ENCODE data around the gene SMPD4. TPM values are rescaled to one million over a fixed set of nuclear protein-coding genes. Genes with fewer than 3 reads are reported as not detected.
"Not testable (repeated sequence)": the region's sequence is repeated elsewhere in the genome, so short reads cannot be mapped to it uniquely, and the experiment has no call there.

The SMPD4 gene
- total RNA-seq, 4 donors from 2014 or later: 34.1 to 74.6 (median 59.0) TPM

DNA sequence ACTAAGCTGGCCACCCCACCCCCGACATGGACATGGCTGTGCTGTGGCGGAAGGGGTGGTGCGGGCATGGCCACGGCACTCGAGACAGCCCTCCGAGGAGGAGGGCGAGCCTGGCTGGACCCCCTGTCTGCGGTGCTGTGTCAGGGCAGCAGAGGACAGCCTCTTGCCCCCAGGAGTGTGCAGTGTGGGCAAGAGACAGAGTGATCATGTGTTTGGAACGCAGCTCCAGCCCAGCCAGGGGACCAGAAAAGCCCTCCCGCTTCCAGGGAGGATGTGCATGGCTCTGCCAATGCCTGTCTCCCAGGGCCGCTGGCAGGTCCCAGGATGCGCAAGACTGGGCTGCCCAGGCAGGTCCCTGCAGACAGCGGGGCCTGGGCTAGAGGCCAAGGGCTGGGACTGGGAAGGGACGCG lies 42.6 kb downstream of the SMPD4 start:
- 88% methylated on average over 13 of the region's 15 CpGs; no CpG with 5 or more reads in 1 of the 2 donors for WGBS, 2 donors
- H3K4me3 ChIP-seq (replicated peaks in 1 of 3); intact Hi-C loops (cut with DNase I); H3K36me3 ChIP-seq; H3K4me1 ChIP-seq; H3K27me3 ChIP-seq; H3K27ac ChIP-seq; H3K9me3 ChIP-seq; DNase-seq: not testable (repeated sequence)

DNA sequence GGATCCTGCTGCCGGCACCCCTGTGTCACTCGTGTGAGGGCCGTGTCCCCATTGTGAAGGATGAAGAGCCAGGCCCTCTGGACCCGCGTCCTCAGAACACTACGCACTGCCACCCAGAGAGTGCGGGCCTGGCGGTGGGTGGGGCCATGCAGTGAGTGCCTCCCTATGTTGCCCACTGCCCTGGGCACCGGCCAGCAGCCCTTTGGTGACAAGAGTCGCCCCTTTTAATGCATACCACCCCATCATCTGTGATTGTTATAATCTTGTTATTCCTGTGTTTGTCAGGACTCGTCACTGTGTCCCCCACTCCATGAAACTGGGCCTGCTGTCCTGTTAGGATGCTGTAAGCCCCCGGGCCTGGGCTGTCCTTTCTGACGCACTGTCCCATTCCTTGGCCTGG lies 43.1 kb downstream of the SMPD4 start:
- H3K4me1 ChIP-seq; DNase-seq; H3K36me3 ChIP-seq; intact Hi-C loops (cut with DNase I); H3K4me3 ChIP-seq (replicated peaks in 1 of 3); H3K27me3 ChIP-seq; H3K9me3 ChIP-seq; H3K27ac ChIP-seq: not testable (repeated sequence)
- WGBS, 2 donors: 73 to 100% methylated on average over 2 to 4 of the region's 13 CpGs

DNA sequence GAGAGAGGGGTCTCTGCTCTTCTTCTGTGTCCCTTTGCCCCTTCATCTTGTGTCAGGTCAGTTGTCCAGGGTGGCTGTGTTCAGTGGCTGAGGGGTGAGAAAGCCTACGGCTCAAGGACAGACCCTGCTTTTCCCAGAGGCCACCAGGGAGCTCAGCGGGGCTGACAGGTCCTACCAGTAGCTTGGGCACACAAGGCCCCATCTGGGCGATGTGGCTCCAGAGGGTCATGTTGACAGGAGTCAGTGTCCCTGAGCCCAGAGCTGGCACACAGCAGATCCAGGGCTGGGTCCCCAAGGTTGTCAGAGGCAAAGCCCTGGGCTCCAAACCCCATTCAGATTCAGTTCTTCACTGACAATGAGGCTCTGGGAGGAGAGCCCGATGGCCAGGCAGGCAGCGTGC lies 44.3 kb downstream of the SMPD4 start:
- H3K4me3 ChIP-seq (replicated peaks in 1 of 3); DNase-seq; H3K27ac ChIP-seq; H3K9me3 ChIP-seq; H3K27me3 ChIP-seq; H3K4me1 ChIP-seq; intact Hi-C loops (cut with DNase I); H3K36me3 ChIP-seq: not testable (repeated sequence)
- 50 to 94% methylated on average over 1 to 2 of the region's 5 CpGs for WGBS, 2 donors

DNA sequence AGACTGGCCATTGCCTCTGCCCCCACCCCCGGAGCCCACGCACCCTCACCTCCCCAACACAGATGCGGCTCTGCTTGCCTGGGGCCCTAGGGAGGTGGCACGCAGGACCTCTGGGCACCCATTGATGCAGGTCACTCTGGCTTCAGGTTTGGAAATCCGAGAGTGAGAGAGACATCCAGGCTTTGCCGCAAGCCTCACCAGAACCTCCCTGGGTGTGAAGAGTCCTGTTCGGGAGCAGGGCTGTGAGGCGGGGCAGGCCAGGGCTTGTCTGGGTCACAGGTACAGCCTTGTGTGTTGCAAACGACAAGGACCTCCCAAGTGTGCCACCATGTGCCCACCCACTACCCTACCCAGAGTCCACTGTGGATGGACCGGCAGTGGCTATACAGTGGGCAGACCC lies 44.9 kb downstream of the SMPD4 start:
- H3K27me3 ChIP-seq; intact Hi-C loops (cut with DNase I); H3K9me3 ChIP-seq; DNase-seq; H3K36me3 ChIP-seq; H3K27ac ChIP-seq; H3K4me1 ChIP-seq; H3K4me3 ChIP-seq (replicated peaks in 1 of 3): not testable (repeated sequence)
- WGBS, 2 donors: 83% methylated on average over 2 of the region's 10 CpGs; no CpG with 5 or more reads in 1 of the 2 donors

DNA sequence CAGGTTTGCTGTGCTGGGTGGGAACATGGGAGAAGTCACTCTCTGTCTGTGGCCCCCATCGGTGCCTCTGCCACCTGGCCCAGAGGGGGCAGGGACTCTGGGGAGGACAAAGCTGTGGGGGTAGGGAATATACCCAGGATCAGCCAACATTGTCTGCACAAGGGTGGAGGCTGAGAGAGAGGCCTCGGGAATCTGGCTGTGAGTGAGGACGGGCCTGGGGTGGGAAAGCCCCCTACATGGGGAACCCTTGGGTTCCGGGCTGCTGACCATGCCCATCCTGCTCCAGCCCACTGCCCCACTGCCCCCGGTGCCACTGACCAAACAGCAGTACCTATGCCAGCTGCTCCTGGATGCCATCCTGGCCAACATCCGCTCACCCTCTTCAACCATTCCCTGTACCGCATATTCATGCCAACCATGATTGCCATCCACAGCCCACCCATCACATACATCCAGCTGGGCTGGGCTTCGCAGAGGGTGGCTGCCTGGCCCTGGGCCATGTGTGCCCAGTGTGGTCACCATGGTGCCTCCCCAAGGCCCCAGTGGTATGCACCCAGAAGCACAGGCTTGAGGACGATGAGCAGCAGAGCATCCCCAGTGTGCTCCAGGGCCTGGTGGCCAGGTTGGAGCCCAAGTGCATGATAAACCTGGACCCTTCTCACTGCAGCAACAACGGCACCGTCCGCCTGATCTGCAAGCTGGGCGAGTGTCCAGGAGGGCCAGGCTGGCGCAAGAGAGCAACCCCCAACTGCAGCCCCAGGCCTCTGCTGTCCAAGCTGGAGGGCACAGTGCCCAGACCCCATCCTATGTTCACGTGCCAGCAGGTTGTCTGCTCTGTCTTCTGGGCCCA lies 45.5 kb downstream of the SMPD4 start:
- Histone ChIP-seq H3K27ac (no peak overlapping the region), H3K27me3 (no peaks in the 10 kb centered on the region), H3K9me3 (no peaks in the 10 kb centered on the region), H3K36me3 (no peaks in the 10 kb centered on the region), H3K4me1 (no peaks in the 10 kb centered on the region), H3K4me3 (replicated peaks in 1 of 3) (no peak overlapping the region)
- DNase-seq: no peak
- intact Hi-C loops (cut with DNase I): no loop called here
- WGBS, 2 donors: 83 to 85% methylated on average over 5 to 15 of the region's 15 CpGs
- no peak for TF ChIP-seq POLR2A (IDR thresholded peaks at IDR 0.05)
- TF ChIP-seq, protein P1, sequence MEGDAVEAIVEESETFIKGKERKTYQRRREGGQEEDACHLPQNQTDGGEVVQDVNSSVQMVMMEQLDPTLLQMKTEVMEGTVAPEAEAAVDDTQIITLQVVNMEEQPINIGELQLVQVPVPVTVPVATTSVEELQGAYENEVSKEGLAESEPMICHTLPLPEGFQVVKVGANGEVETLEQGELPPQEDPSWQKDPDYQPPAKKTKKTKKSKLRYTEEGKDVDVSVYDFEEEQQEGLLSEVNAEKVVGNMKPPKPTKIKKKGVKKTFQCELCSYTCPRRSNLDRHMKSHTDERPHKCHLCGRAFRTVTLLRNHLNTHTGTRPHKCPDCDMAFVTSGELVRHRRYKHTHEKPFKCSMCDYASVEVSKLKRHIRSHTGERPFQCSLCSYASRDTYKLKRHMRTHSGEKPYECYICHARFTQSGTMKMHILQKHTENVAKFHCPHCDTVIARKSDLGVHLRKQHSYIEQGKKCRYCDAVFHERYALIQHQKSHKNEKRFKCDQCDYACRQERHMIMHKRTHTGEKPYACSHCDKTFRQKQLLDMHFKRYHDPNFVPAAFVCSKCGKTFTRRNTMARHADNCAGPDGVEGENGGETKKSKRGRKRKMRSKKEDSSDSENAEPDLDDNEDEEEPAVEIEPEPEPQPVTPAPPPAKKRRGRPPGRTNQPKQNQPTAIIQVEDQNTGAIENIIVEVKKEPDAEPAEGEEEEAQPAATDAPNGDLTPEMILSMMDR (IDR thresholded peaks at IDR 0.05): no peak

DNA sequence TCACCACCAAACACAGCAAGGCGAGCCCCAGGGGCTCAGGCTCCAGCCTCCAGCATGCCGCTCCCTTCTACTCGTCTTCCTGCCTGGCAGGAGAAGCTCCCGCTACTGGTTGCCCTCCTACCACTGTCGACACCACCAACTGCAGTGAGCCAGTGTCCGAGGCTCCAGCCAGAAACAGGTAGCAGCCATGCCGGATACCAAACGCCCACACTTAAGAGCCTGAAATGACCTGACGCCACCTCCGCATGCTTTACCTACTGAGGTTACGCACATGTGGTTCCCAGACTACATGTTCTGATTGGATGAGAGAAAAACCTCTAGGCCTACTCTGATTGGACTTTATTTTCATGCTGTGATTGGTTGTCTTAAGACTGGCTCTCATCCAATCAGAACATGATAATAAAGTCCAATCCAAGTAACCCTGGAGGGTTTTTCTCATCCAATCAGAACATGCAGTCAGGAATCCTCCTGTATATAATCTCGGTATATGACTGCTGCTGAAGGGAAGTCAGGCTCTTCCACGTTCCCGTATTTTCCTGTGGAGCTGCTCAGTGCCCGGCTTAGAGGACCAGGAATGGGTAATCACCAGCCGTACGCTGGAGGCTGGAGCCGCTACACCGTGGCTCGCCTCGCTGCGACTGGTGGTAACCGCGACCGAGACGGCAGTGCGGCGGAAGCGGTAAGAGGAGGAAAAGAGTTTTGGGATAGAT lies 52.1 kb downstream of the SMPD4 start, which contains the start of gene POTEF:
Gene POTEF (minus strand): TSS at position 103 of the 710 bp plus-strand sequence. CDS start 8,707 bp downstream, outside the sequence.
- H3K36me3 ChIP-seq; intact Hi-C loops (cut with DNase I); H3K9me3 ChIP-seq; DNase-seq; H3K4me1 ChIP-seq; H3K4me3 ChIP-seq (replicated peaks in 1 of 3); H3K27ac ChIP-seq; H3K27me3 ChIP-seq: not testable (repeated sequence)
- 89 to 93% methylated on average over 20 to 29 of the region's 29 CpGs for WGBS, 2 donors

DNA sequence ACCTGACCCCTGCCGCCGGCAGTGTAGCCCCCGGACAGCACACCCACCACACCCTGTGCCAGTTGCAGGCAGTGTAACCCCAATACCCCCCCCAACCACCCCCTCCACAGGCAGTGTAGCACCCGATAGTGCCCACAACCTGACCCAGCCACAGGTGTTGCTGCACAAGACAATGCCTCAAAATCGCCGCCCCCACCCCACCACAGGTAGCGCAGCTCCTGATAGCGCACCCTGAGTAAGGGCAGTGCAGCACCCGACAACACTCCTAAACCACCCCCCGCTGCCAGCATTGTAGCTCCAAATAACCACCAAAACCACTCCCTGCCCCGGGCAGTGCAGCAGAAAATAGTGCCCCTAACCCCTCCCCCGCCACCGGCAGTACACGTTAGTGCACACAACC lies 52.9 kb downstream of the SMPD4 start:
- H3K9me3 ChIP-seq; H3K4me1 ChIP-seq; intact Hi-C loops (cut with DNase I); H3K36me3 ChIP-seq; H3K27me3 ChIP-seq; H3K4me3 ChIP-seq (replicated peaks in 1 of 3); DNase-seq; H3K27ac ChIP-seq: not testable (repeated sequence)
- WGBS, 2 donors: 87 to 100% methylated on average over 1 to 3 of the region's 14 CpGs

DNA sequence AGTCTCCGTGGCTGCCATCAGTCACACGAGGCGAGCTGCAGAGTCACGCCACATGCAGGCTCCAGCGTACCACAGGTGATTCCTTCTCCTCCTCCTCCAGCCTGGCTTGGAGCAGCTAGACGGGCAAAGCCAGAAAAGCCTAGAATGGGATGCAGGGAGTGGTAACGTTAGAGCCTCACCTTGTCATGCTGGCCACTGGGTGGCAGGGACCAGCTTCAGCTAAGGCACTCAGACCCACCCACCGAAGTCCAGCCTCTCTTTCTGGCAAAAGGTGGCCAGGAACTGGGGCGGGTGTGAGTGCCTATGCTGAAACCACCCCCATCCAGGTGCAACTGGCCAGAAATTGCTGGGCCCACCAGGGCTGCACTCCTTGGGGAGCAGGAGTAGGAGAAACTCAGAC lies 53.7 kb downstream of the SMPD4 start:
- H3K9me3 ChIP-seq; H3K4me3 ChIP-seq (replicated peaks in 1 of 3); H3K4me1 ChIP-seq; H3K27me3 ChIP-seq; DNase-seq; intact Hi-C loops (cut with DNase I); H3K36me3 ChIP-seq; H3K27ac ChIP-seq: not testable (repeated sequence)
- no CpG with 5 or more reads among the region's 9 CpGs for WGBS, 2 donors

DNA sequence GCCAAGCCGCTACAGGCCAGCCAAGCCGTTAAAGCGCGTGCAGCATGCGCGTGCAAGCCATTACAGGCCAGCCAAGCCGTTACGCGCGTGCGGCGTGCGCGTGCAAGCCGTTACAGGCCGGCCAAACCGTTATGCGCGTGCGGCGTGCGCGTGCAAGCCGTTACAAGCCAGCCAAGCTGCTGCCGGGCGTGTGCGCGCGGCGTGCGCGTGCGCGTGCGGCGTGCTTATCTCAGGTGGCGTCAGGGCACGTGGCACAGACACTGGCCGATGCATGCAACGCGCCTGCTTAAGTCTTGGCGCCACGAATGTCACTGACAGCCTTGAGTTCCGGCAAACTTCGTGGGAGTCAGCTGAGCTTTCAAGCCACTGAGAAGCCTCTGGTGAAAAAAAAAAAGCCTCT lies 60.5 kb downstream of the SMPD4 start:
- H3K9me3 ChIP-seq; intact Hi-C loops (cut with DNase I); H3K4me3 ChIP-seq (replicated peaks in 1 of 3); H3K27me3 ChIP-seq; DNase-seq; H3K4me1 ChIP-seq; H3K36me3 ChIP-seq; H3K27ac ChIP-seq: not testable (repeated sequence)
- 91 to 97% methylated on average over 34 to 37 of the region's 45 CpGs for WGBS, 2 donors

DNA sequence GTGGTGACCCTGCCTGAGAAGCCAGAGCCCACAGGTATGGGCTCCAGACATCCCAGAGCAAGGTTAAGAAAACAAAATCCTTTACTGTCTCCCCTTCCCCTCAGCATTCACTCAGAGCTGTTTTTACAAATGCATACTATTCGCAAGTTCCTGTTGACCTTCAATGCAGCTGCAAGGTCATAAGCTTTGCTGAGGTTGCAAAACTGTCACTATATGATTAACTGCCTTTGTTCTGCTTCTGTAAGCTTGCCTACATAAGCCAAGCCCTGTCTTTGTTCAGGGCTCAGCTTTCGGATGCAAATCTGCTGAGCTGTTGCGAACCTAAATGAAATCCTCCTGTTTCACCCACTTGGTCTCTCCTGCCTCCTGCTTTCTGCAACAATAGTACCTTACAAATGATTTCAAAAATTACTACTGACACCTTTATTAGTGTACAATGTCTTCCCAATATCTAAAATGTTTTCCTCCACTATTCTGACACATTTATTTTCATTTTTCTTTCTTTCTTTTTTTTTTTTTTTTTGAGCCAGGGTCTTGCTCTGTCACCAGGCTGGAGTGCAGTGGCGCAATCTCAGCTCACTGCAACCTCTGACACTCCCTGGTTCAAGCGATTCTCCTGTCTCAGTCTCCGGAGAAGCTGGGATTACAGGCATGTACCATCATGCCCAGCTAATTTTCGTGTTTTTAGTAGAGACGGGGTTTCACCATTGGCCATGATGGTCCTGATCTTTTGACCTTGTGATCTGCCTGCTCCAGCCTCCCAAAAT lies 78.6 kb downstream of the SMPD4 start:
- 80 to 81% methylated on average over 6 to 7 of the region's 8 CpGs for WGBS, 2 donors
- H3K9me3 ChIP-seq; H3K4me3 ChIP-seq (replicated peaks in 1 of 3); DNase-seq; H3K36me3 ChIP-seq; intact Hi-C loops (cut with DNase I); H3K27ac ChIP-seq; H3K27me3 ChIP-seq; H3K4me1 ChIP-seq: not testable (repeated sequence)

Measured in thyroid gland (tissue), 4 donors.